H7 (cell line): Measurements from ENCODE around the gene NINJ2. TPM values are rescaled to one million over a fixed set of nuclear protein-coding genes. Genes with fewer than 3 reads are reported as not detected.
A peak's percentile ranks its signal among the peaks of the same experiment; 100 is the strongest.

Experiments
- DNase-seq: peaks from one replicate; pipeline ENCODE4 v3.0.0; 2012
- H3K27me3 ChIP-seq: 2 replicates; pipeline ENCODE4 v1.6.0; 2011; ENCODE audit warnings: mild to moderate bottlenecking, low read length; ENCODE audit not compliant: control insufficient read depth, insufficient read depth
- H3K36me3 ChIP-seq: replicated peaks from 2 replicates; pipeline ENCODE4 v1.5.1; 2011; ENCODE audit warnings: low read length; ENCODE audit not compliant: control insufficient read depth, insufficient read depth
- H3K4me3 ChIP-seq: 2 replicates; pipeline ENCODE4 v1.5.1; 2011; ENCODE audit warnings: low read depth, mild to moderate bottlenecking, control low read depth, low read length, moderate library complexity; ENCODE audit not compliant: insufficient read depth
- total RNA-seq: library from RNA; depleted of rRNA; stranded (reverse); fragments of >200 nt; shearing (Covaris generic); gene quantifications from 2 replicates; pipeline ENCODE4 v1.2.3, GENCODE V29; 2014

NINJ2 gene
- total RNA-seq, 1 experiment from 2014 or later = 2.6 TPM

DNA sequence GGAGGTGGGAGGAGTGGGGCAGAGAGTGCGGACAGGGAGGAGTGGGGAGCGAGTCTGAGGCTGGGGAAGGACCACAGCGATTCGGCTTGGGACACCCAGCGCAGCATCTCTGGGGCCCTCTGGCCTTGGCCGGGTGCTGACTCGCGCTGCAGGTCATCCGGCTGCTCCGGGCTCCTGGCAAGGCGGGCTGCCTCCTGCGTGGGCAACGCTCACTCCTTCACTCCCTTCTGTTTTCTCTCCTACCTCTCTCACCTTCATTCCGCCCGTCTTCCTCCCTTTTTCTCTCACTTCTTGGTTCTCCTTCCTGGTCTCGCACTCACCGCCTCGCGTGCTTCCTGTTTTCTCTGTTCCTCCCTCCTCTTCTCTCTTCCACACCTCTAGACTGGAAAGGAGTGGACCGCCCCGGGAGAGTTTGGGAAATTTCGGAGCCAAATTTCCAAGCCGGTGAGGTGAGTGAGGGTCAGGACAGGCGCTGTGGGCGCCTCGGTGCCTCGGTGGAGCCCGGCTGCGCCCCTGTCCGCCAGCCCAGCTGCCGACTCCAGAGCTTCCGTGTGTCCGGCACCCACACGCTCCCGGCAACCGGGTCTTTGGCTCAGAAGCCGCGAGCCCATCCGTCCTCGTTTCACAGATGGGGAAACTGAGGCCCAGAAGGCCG, 116.9 kb downstream of the NINJ2 start:
- Histone ChIP-seq H3K36me3 (no peaks in the 10 kb centered on the region), H3K4me3 (peak overlapping the region; percentile 54), H3K27me3 (peaks cover 9% of the 10 kb centered on the region)
- peak; percentile 83 for DNase-seq

DNA sequence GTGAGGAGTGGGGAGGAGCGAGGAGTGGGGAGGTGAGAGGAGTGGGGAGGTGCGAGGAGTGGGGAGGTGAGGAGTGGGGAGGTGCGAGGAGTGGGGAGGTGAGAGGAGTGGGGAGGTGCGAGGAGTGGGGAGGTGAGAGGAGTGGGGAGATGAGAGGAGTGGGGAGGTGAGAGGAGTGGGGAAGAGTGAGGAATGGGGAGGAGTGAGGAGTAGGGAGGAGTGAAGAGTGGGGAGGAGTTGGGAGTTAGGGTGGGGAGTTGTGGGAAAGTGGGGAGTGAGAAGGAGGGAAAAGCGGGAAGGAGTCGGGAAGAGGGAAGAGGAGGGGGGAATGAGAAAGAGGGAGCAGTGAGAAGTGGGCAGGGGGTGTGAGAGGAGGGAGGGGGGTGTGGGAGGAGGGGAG, 117.4 kb downstream of the NINJ2 start:
- DNase-seq = no peak

DNA sequence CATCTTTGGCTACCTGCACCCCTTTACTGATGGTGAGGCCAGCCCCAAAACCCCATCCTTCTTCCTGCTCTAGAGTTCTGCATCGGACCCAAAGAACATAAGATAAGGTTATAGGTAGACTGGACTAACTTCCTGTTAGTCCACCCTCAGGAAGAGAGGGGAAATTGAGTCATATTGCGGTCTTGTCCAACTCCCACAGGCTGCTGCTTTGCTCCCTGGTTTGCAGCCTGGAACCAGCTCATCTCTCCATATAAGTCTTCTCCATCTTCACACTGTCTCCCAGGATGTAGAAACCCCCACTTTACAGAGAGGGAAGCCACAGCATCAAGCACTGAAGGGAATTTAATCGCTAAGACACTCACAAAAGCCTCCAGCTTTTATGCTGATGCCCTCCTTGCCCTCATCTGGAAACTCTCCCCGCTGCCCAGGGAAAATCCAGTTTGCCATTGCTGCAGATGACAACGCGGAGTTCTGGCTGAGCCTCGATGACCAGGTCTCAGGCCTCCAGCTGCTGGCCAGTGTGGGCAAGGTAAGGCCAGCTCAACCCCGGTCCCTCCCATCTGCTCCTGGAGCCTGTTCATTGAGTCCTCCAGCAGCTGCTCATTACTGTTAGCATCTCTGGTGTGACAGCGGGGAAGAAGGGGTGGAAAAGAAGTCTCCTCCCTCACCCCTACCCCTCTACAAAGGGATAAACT, 118.2 kb downstream of the NINJ2 start:
- H3K27me3 ChIP-seq = peaks cover 9% of the 10 kb centered on the region
- H3K4me3 ChIP-seq = no peak overlapping the region
- no peaks in the 10 kb centered on the region for H3K36me3 ChIP-seq
- DNase-seq = peak; percentile 61

More for the DNA sequence above, 117.4 kb downstream of the NINJ2 start:
- H3K4me3 ChIP-seq = no peak overlapping the region
- H3K27me3 ChIP-seq = peaks cover 9% of the 10 kb centered on the region
- H3K36me3 ChIP-seq = no peaks in the 10 kb centered on the region

DNA sequence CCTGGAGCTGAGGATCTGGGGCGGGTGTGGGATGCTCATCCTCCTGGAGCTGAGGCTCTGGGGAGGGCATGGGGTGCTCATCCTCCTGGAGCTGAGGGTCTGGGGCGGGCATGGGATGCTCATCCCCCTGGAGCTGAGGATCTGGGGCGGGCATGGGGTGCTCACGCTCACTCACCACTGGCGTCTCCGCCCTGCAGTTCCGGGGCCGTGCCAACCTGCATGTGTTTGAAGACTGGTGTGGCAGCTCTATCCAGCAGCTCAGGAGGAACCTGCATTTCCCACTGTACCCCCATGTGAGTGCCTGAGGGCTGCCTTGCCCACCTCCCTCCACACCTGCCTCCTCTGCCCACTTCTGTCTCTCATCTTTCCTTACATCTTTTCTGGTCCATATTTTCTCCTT, 119.1 kb downstream of the NINJ2 start:
- Histone ChIP-seq H3K4me3 (no peak overlapping the region), H3K36me3 (no peaks in the 10 kb centered on the region), H3K27me3 (peaks cover 9% of the 10 kb centered on the region)
- no peak for DNase-seq

DNA sequence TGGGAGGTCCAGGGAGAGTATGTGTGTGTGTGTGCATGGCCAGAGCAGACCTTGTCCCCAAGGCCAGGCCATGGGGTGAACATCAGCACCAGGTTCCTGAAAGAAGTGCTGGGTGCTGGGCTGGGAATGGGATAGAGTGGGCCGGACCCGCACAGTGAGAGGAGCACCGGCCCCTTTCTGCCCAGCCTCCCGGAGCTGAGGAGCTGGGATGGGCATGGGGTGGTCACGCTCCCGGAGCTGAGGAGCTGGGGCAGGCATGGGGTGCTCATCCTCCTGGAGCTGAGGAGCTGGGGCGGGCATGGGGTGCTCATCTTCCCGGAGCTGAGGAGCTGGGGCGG, 120.2 kb downstream of the NINJ2 start:
- H3K36me3 ChIP-seq = no peaks in the 10 kb centered on the region
- no peak overlapping the region for H3K4me3 ChIP-seq

DNA sequence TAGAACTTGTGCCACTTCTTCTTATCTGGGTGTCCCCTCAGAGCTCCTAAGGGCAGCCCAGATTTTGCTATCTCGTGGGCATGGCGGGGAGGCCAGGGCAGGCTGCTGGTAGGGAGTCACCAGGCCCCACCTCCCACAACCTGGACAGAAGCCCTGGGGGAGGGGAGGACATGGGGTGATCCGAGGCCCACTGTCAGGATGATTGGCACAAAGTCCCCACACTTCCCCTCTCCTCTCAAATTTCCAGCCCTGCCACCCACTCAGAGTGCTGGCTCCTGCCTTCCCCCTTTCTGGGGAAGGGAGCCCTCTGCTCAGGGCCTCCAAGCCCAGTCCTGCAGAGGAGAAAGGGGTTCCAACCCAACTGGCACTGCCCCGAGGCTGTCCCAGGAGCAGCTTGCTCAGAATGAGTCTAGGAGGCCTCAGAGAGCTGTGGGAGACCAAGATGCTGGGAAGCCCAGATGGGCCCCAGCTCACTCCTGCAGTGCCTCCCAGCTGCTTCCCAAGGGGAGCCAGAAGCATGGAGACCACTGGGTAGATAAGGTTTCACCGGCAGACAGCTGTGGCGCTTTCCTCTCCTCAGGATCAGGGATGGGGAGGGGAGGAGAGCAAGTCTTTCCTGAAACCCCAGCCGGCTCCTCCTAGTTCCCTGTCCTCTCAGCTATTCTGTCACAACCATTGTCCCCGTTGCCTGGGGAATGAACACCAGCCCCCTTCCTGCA, 120.7 kb downstream of the NINJ2 start:
- H3K36me3 ChIP-seq = no peaks in the 10 kb centered on the region
- no peak overlapping the region for H3K4me3 ChIP-seq
- DNase-seq = peak; percentile 70

More for the DNA sequence above, 120.2 kb downstream of the NINJ2 start:
- H3K27me3 ChIP-seq = peaks cover 9% of the 10 kb centered on the region
- DNase-seq = no peak

DNA sequence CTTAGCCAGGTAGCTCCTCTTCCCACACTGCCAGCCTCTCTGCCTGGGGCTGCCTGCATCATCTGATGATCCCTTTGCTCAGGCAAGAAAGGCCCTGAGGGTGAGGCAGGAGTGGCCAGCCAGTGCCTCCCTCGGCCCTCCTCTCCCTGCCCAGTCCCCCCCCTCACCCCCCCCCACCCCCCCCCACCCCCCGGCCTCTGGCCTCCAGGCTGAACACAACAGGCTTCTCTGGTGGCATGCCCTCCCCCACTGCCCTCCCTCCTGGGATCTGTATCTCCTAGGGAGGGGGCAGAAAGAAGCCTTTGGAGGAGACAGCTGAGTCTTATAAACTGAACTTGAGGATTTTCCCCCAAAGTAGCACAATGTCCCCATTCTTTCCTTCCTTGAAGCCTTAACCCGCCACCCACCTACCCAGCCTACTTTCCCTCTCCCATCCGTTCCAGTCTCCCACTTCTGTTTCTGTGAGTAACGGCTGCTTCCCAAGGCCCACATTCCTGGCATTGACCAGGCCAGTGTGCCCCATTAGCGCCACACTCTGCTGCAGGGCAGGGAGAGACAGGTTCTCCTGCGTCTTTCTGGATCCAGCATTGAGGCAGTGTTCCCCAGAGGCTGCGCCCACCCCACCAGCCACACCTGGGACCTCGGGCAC, 121.4 kb downstream of the NINJ2 start:
- DNase-seq = peak; percentile 80
- Histone ChIP-seq H3K4me3 (no peak overlapping the region), H3K27me3 (peaks cover 9% of the 10 kb centered on the region), H3K36me3 (no peaks in the 10 kb centered on the region)

More for the DNA sequence above, 120.7 kb downstream of the NINJ2 start:
- H3K27me3 ChIP-seq = peaks cover 9% of the 10 kb centered on the region

DNA sequence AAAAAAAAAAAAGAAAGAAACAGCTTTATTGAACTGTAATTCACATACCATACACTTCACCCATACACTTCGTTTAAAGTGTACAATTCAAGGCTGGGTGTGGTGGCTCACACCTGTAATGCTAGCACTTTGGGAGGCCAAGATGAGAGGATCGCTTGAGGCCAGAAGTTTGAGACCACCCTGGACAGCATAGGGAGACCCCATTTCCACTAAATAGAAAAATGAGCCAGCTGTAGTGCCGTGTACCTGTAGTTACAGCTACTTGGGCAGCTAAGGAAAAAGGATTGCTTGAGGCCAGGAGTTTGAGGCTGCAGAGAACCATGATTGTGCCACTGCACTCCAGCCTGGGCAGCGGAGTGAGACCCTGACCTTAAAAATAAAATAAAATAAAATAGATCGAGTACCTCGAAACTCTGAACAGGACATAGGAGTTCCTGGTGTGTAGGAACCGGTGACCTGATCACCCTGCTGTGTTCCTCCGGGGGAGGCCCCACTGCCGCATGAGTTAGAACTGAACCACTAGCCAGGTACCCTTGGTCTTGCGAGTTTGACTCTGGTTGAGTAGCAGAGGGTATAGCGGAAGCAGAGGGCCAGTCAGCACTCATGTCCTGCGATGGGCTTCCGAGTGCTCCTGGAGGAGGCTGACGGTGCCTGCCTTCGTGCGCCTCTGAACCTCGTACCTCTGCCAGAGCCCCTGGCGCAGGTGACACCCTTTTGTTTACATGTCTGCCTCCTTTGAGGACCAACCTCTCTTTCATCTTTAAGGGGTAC, 123.5 kb downstream of the NINJ2 start:
- Histone ChIP-seq H3K36me3 (no peaks in the 10 kb centered on the region), H3K27me3 (no peaks in the 10 kb centered on the region), H3K4me3 (no peak overlapping the region)
- DNase-seq = no peak

DNA sequence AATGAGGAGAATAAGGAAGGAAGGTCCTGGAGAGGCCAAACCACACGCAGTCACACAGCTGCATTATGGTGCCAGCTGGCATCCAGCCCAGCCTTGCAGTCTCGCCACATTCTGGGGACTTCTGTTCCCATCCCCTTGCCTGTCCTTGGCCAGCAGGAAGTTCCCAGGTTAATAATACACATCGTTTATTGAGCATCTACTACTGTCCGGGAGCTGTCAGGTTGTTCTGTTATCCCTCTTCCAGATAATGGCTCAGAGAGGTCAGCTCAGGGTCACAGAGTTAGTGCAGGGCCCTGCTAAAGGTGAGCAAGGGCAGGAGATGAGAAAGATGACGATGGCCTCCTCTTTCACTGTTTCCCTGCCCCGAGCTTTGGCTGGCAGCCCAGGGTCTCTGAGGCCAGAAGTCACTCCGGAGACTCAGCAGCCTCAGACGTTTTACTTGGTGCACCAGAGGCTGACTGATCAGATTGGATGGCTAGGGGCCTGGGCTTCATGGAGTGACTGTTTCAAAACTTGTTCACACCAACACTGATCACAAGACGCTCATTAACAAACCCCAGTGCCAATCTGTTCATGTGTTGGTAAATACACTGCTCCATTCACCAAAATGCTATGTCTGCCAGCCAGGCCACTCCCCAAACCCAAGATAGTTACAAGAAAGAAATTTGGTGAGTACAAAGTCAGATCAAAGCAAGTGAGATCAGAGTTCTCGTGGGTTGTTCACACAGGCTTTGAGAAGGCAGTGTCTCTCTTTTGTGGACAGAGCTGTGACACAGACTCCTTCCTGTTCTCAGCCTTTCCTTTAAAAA, 124.3 kb downstream of the NINJ2 start:
- no peak overlapping the region for H3K4me3 ChIP-seq
- no peak for DNase-seq
- H3K27me3 ChIP-seq = no peaks in the 10 kb centered on the region
- H3K36me3 ChIP-seq = no peaks in the 10 kb centered on the region

DNA sequence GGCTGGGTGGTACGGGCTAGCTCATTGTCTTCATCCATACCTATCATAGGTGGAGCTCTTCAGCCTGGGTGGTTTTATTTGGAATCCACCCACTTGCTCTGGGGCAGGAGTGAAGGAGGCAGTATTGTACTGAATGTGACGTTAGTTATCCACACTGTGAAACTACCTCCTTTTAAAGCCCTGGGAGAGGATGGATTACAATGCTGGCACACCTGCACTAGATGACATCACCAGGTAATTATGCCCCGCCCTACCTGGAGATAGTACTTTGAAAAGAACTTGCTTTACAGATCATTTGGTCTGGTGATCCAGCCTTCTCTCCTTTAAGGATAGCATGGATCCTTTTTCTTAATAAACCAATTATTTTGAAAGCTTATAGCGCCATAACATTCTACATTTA, 125.5 kb downstream of the NINJ2 start:
- no peaks in the 10 kb centered on the region for H3K36me3 ChIP-seq
- DNase-seq = no peak
- H3K4me3 ChIP-seq = no peak overlapping the region
- no peaks in the 10 kb centered on the region for H3K27me3 ChIP-seq

DNA sequence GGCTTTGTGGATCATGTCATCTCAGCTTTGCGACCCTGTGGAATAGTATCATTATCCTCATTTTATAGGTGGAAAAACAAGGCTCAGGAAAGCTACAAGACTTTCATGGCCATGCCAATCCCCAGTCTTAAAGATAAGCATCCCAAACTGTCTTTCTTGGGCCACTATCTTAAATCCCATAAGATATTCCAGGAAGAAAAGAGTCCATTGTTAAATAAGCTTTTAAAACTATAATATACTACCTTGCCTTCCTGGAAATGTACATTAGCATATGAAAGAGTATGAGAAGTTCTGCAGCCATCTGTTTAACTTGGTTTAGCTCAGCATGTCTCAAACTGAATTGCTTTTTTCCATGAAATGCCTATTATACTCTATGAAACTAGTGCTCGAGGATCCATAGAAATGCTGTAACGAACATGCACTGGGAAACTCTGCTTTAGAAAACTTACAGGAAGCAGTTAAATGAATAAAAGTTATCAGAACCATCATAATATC, 126.4 kb downstream of the NINJ2 start:
- Histone ChIP-seq H3K4me3 (no peak overlapping the region), H3K36me3 (no peaks in the 10 kb centered on the region), H3K27me3 (no peaks in the 10 kb centered on the region)
- no peak for DNase-seq

DNA sequence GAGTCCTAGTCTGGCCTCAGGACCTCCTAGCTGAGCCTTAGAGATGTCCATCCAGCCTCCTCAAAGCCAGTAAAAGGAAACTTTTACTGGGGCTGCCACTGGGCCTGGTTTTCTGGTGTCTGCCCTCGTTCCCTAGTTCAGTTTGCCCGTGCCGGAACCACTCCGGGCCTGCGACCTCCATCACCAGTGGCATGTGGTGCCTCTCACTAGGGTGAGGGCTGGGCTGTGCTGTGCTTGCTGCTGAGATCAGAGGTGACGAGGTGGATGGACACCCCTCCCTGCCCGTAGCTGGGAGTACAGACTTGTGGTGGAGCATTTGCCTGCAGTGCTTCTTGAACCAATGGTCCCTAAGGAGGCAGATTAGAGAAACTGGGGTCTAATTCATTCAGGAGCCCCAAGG, 127.8 kb downstream of the NINJ2 start:
- Histone ChIP-seq H3K27me3 (no peaks in the 10 kb centered on the region), H3K36me3 (no peaks in the 10 kb centered on the region), H3K4me3 (no peak overlapping the region)
- DNase-seq = no peak

DNA sequence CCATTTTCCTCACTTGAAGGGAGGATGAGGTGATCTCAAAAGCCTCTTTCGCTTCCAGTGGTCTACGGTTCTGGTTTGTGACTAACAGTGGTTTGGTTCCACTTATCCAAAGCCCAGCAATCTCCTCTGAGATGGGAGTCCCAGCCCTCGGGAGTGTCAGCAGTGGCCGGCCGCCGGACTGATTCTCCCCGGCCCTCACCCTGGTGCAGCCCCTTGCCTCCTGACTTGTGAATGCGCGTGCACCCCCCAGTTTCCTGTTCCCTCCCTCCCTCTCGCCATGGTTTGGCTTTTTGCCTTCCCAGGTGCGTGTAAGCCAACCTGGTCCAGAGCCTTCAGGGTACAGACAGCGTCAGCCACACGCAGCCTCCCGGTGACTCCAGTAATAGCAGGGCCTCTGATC, 129.0 kb downstream of the NINJ2 start:
- Histone ChIP-seq H3K36me3 (no peaks in the 10 kb centered on the region), H3K4me3 (no peak overlapping the region), H3K27me3 (no peaks in the 10 kb centered on the region)
- no peak for DNase-seq
